MM.1S (cell line): ENCODE measurements around the gene SCAI.

Experiments
- DNase-seq: peaks from one replicate; pipeline ENCODE4 v3.0.0-alpha.2; 2015
- H2AFZ ChIP-seq: fragments of 300-600 bp; sonication (generic); 2 replicates; pipeline ENCODE4 v1.6.0; 2016; ENCODE audit warnings: antibody characterized with exemption, low read length
- H3F3A ChIP-seq: fragments of 300-600 bp; sonication (generic); 2 replicates; pipeline ENCODE4 v1.6.1; 2016; ENCODE audit warnings: mild to moderate bottlenecking, antibody characterized with exemption, low read length, moderate library complexity, mixed read lengths; ENCODE audit not compliant: insufficient read depth
- H3K27ac ChIP-seq: fragments of 300-600 bp; sonication (generic); 2 replicates; pipeline ENCODE4 v1.5.1; 2016; ENCODE audit warnings: mild to moderate bottlenecking, low read length
- H3K27me3 ChIP-seq: fragments of 300-600 bp; sonication (generic); replicated peaks from 2 replicates; pipeline ENCODE4 v1.6.0; 2016; ENCODE audit warnings: low read length; ENCODE audit not compliant: insufficient read depth
- H3K36me3 ChIP-seq: fragments of 300-600 bp; sonication (generic); replicated peaks from 2 replicates; pipeline ENCODE4 v1.6.1; 2016; ENCODE audit warnings: mild to moderate bottlenecking, low read length, mixed read lengths; ENCODE audit not compliant: insufficient read depth
- H3K4me1 ChIP-seq: fragments of 300-600 bp; sonication (generic); 2 replicates; pipeline ENCODE4 v1.6.1; 2016; ENCODE audit warnings: low read length, mixed read lengths
- H3K4me2 ChIP-seq: fragments of 300-600 bp; sonication (generic); 2 replicates; pipeline ENCODE4 v1.6.0; 2016; ENCODE audit warnings: low read depth, low read length
- H3K4me3 ChIP-seq: fragments of 300-600 bp; sonication (generic); 2 replicates; pipeline ENCODE4 v1.5.1; 2016; ENCODE audit warnings: low read length, mixed read lengths
- H3K79me2 ChIP-seq: fragments of 300-600 bp; sonication (generic); 2 replicates; pipeline ENCODE4 v1.6.1; 2016; ENCODE audit warnings: mixed run types, low read length, mixed read lengths
- H3K9ac ChIP-seq: fragments of 300-600 bp; sonication (generic); 2 replicates; pipeline ENCODE4 v1.6.1; 2016; ENCODE audit warnings: low read length, mixed read lengths
- H3K9me2 ChIP-seq: fragments of 300-600 bp; sonication (generic); replicated peaks from 2 replicates; pipeline ENCODE4 v1.6.1; 2016; ENCODE audit warnings: mild to moderate bottlenecking, low read length, mixed read lengths; ENCODE audit not compliant: insufficient read depth
- H3K9me3 ChIP-seq: fragments of 300-600 bp; sonication (generic); replicated peaks from 2 replicates; pipeline ENCODE4 v1.6.1; 2016; ENCODE audit warnings: mild to moderate bottlenecking, low read length, mixed read lengths; ENCODE audit not compliant: insufficient read depth
- H4K20me1 ChIP-seq: fragments of 300-600 bp; sonication (generic); 2 replicates; pipeline ENCODE4 v1.6.1; 2016; ENCODE audit warnings: mild to moderate bottlenecking, low read length, moderate library complexity, mixed read lengths; ENCODE audit not compliant: insufficient read depth
- CTCF ChIP-seq: fragments of 300-600 bp; sonication (generic); IDR thresholded peaks from 2 replicates; pipeline ENCODE4 v1.5.1; 2016; ENCODE audit warnings: antibody characterized with exemption, low read length, mixed read lengths
- EZH2 ChIP-seq: fragments of 300-600 bp; sonication (generic); optimal IDR thresholded peaks from 2 replicates; pipeline ENCODE3; 2017; ENCODE audit warnings: low read depth, mild to moderate bottlenecking, antibody characterized with exemption, low read length, mixed read lengths
- EZH2phosphoT487 ChIP-seq: fragments of 300-600 bp; sonication (generic); IDR thresholded peaks from 2 replicates; pipeline ENCODE4 v1.6.1; 2018; ENCODE audit warnings: antibody characterized with exemption, low read length

Gene SCAI

GRCh38 chr9:125043631-125044030 is 99.7 kb downstream of the SCAI start:
- Histone ChIP-seq H3K79me2 (no peaks in the 10 kb centered on the region), H3K9me3 (no peaks in the 10 kb centered on the region), H4K20me1 (no peaks in the 10 kb centered on the region), H2AFZ (no peak overlapping the region), H3K4me1 (peaks cover 10% of the 10 kb centered on the region), H3K9me2 (no peaks in the 10 kb centered on the region), H3K27me3 (no peaks in the 10 kb centered on the region), H3K4me3 (no peak overlapping the region), H3K27ac (no peak overlapping the region), H3F3A (peaks cover 4% of the 10 kb centered on the region), H3K9ac (no peak overlapping the region), H3K4me2 (no peak overlapping the region), H3K36me3 (no peaks in the 10 kb centered on the region)
- no peak for TF ChIP-seq EZH2phosphoT487
- TF ChIP-seq CTCF: no peak
- TF ChIP-seq EZH2: no peak
- no peak for DNase-seq

DNA sequence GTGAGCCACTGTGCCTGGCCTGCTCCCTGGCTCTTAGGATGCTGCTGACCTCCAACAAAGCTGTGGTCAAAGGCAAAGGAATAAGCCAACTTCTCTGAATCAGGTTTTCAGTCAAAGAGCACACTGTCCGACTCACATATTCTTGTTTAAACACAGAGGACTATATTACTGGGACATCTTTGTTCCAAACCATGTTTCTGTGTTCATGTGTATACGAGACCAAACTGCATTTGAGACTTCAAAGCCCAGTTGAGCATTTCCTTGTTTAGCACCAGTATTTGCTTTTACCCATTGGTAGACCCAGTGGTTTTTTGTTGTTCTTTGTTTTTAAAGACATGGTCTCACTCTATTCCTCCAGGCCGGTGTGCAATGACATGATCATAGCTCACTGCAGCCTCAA is 100.2 kb downstream of the SCAI start:
- H3K4me3 ChIP-seq: no peak overlapping the region
- H3K4me1 ChIP-seq: peaks cover 9% of the 10 kb centered on the region
- H3K27me3 ChIP-seq: no peaks in the 10 kb centered on the region
- H3K9me2 ChIP-seq: no peaks in the 10 kb centered on the region
- H2AFZ ChIP-seq: no peak overlapping the region
- no peak overlapping the region for H3K9ac ChIP-seq
- DNase-seq: no peak
- H3K9me3 ChIP-seq: no peaks in the 10 kb centered on the region
- H3K4me2 ChIP-seq: no peak overlapping the region
- no peak overlapping the region for H3K27ac ChIP-seq
- no peaks in the 10 kb centered on the region for H3K79me2 ChIP-seq
- H3K36me3 ChIP-seq: no peaks in the 10 kb centered on the region
- TF ChIP-seq CTCF (no peak), EZH2phosphoT487 (no peak), EZH2 (no peak)
- peaks cover 4% of the 10 kb centered on the region for H3F3A ChIP-seq
- H4K20me1 ChIP-seq: no peaks in the 10 kb centered on the region

GRCh38 chr9:125038166-125038565 is 105.2 kb downstream of the SCAI start:
- H3K9me3 ChIP-seq: no peaks in the 10 kb centered on the region
- no peaks in the 10 kb centered on the region for H3K36me3 ChIP-seq
- DNase-seq: no peak
- no peaks in the 10 kb centered on the region for H3F3A ChIP-seq
- no peak overlapping the region for H3K27ac ChIP-seq
- no peak overlapping the region for H2AFZ ChIP-seq
- H3K79me2 ChIP-seq: no peaks in the 10 kb centered on the region
- H3K9me2 ChIP-seq: no peaks in the 10 kb centered on the region
- H3K27me3 ChIP-seq: no peaks in the 10 kb centered on the region
- no peaks in the 10 kb centered on the region for H3K4me1 ChIP-seq
- no peak overlapping the region for H3K9ac ChIP-seq
- no peak overlapping the region for H3K4me3 ChIP-seq
- TF ChIP-seq EZH2: no peak
- no peak for TF ChIP-seq CTCF
- no peak for TF ChIP-seq EZH2phosphoT487
- no peaks in the 10 kb centered on the region for H4K20me1 ChIP-seq
- no peak overlapping the region for H3K4me2 ChIP-seq

GRCh38 chr9:125028041-125028440 is 115.3 kb downstream of the SCAI start:
- no peaks in the 10 kb centered on the region for H3K9me3 ChIP-seq
- TF ChIP-seq EZH2phosphoT487 (no peak), CTCF (no peak), EZH2 (no peak)
- H3K27me3 ChIP-seq: no peaks in the 10 kb centered on the region
- no peaks in the 10 kb centered on the region for H3F3A ChIP-seq
- H3K79me2 ChIP-seq: no peaks in the 10 kb centered on the region
- no peak overlapping the region for H2AFZ ChIP-seq
- no peak overlapping the region for H3K4me2 ChIP-seq
- no peaks in the 10 kb centered on the region for H3K4me1 ChIP-seq
- H3K27ac ChIP-seq: no peak overlapping the region
- no peaks in the 10 kb centered on the region for H3K9me2 ChIP-seq
- H3K36me3 ChIP-seq: no peaks in the 10 kb centered on the region; the same call in 1 of the 2 replicates
- DNase-seq: no peak
- H3K4me3 ChIP-seq: no peak overlapping the region
- no peaks in the 10 kb centered on the region for H4K20me1 ChIP-seq
- no peak overlapping the region for H3K9ac ChIP-seq
